Kidney epithelial cell (primary cell): ENCODE results near the gene LGALS14. TPM values are rescaled to one million over a fixed set of nuclear protein-coding genes. Genes with fewer than 3 reads are reported as not detected.
"Not testable (repeated sequence)": the region's sequence is repeated elsewhere in the genome, so short reads cannot be mapped to it uniquely, and the experiment has no call there.

Source experiments
- DNase-seq: peaks from one replicate; pipeline ENCODE4 v3.0.0-alpha.2; 2010; ENCODE audit warnings: low read depth
- H3K27me3 ChIP-seq: 2 replicates; pipeline ENCODE4 v1.6.0; 2011; ENCODE audit warnings: low read length; ENCODE audit not compliant: control insufficient read depth, insufficient read depth
- H3K36me3 ChIP-seq: 2 replicates; pipeline ENCODE4 v1.5.1; 2011; ENCODE audit warnings: low read length; ENCODE audit not compliant: control insufficient read depth, insufficient read depth
- H3K4me3 ChIP-seq: 2 replicates; pipeline ENCODE4 v1.5.1; 2011; ENCODE audit warnings: low read depth, mild to moderate bottlenecking, control low read depth, low read length
- total RNA-seq: library from RNA; depleted of rRNA; stranded (reverse); fragments of >200 nt; gene quantifications from 2 replicates; pipeline ENCODE4 v1.2.3, GENCODE V29; 2015
- TF ChIP-seq, protein P1 (sequence below): IDR thresholded peaks from 2 replicates; pipeline ENCODE4 v1.5.1; 2011; ENCODE audit warnings: mild to moderate bottlenecking, moderate library complexity, low read length, control low read depth, inconsistent platforms; ENCODE audit not compliant: insufficient read depth, poor library complexity, severe bottlenecking

Gene LGALS14, protein sequence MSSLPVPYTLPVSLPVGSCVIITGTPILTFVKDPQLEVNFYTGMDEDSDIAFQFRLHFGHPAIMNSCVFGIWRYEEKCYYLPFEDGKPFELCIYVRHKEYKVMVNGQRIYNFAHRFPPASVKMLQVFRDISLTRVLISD
- not detected in 2 replicates for total RNA-seq

GRCh38 chr19:39704181-39705044 lies at the start of gene LGALS14:
LGALS14 (plus strand) TSS chr19:39704481; CDS start chr19:39704529, 48 bp downstream.
- H3K36me3 ChIP-seq: no peaks in the 10 kb centered on the region
- TF ChIP-seq, protein P1, sequence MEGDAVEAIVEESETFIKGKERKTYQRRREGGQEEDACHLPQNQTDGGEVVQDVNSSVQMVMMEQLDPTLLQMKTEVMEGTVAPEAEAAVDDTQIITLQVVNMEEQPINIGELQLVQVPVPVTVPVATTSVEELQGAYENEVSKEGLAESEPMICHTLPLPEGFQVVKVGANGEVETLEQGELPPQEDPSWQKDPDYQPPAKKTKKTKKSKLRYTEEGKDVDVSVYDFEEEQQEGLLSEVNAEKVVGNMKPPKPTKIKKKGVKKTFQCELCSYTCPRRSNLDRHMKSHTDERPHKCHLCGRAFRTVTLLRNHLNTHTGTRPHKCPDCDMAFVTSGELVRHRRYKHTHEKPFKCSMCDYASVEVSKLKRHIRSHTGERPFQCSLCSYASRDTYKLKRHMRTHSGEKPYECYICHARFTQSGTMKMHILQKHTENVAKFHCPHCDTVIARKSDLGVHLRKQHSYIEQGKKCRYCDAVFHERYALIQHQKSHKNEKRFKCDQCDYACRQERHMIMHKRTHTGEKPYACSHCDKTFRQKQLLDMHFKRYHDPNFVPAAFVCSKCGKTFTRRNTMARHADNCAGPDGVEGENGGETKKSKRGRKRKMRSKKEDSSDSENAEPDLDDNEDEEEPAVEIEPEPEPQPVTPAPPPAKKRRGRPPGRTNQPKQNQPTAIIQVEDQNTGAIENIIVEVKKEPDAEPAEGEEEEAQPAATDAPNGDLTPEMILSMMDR: no peak
- no peak for DNase-seq
- H3K4me3 ChIP-seq: no peak within 1 kb of the TSS
- H3K27me3 ChIP-seq: no peaks in the 10 kb centered on the region

GRCh38 chr19:39655613-39656012 lies 48.7 kb upstream of the LGALS14 start, which contains the start of gene LGALS16:
LGALS16 (plus strand) TSS chr19:39655913; CDS start chr19:39655962, 49 bp downstream.
- TF ChIP-seq, protein P1: no peak
- no peaks in the 10 kb centered on the region for H3K36me3 ChIP-seq
- DNase-seq: no peak
- no peaks in the 10 kb centered on the region for H3K27me3 ChIP-seq
- H3K4me3 ChIP-seq: no peak within 1 kb of the TSS

- H3K4me3 ChIP-seq: no peak overlapping the region
- TF ChIP-seq, protein P1: no peak
- H3K27me3 ChIP-seq: no peaks in the 10 kb centered on the region
- DNase-seq: no peak
- no peaks in the 10 kb centered on the region for H3K36me3 ChIP-seq
These were observed 44.5 kb upstream of the LGALS14 start for GRCh38 chr19:39659791-39660190.

DNA sequence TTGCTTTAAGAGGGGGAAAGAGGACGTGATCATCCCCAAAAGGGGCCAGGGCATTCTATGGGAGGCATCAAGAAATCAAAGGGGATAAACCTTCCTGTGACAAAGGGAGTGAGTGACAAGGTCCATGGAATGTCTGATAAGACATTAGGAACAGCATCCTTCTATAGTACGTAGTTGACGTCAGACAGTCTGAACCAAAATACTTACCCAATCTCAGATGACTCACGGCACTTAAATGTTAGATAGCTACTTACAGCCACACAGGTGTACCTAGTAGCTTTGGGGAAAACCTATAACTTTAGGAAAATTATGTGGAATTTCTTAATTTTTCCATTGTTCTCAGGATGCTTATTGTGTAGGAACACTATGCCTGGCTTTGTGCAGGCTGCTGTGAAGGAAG lies 43.6 kb upstream of the LGALS14 start:
- DNase-seq: no peak
- H3K4me3 ChIP-seq: no peak overlapping the region
- H3K27me3 ChIP-seq: no peaks in the 10 kb centered on the region
- TF ChIP-seq, protein P1: no peak
- no peaks in the 10 kb centered on the region for H3K36me3 ChIP-seq

DNA sequence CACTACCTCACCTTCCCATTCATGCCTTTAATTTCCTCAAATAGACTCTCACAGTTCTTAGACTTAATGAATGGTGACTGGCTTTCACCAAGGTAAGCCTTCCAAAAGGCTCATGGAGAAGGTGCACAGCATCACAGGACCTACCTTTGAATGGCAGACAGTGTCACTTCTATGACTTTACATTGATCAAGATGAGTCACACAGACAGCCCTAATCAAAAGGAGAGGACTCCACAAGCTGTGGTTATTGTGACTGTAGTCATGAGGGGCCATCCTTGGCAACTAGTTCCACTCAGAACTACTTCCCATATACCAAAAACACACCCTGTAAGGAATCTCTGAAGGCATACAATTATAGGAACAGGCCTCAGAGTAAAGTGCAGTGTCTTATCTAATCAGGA lies 42.7 kb upstream of the LGALS14 start:
- Histone ChIP-seq H3K4me3 (no peak overlapping the region), H3K27me3 (no peaks in the 10 kb centered on the region), H3K36me3 (no peaks in the 10 kb centered on the region)
- DNase-seq: no peak
- TF ChIP-seq, protein P1: no peak

DNA sequence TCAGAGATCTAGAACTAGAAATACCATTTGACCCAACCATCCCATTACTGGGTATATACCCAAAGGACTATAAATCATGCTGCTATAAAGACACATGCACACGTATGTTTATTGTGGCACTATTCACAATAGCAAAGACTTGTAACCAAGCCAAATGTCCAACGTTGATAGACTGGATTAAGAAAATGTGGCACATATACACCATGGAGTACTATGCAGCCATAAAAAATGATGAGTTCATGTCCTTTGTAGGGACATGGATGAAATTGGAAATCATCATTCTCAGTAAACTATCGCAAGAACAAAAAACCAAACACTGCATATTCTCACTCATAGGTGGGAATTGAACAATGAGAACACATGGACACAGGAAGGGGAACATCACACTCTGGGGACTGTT lies 34.4 kb upstream of the LGALS14 start:
- not testable (repeated sequence) for H3K27me3 ChIP-seq, DNase-seq, H3K36me3 ChIP-seq, H3K4me3 ChIP-seq
